HCT116 (cell line): ENCODE results near the gene IFRD1. TPM values are rescaled to one million over a fixed set of nuclear protein-coding genes. Genes with fewer than 3 reads are reported as not detected.

Experiments
- total RNA-seq: library from RNA; stranded (reverse); gene quantifications from one replicate; pipeline ENCODE4 v1.2.1, GENCODE V29; 2021; ENCODE audit not compliant: unreplicated experiment

Gene IFRD1
- total RNA-seq, 1 experiment from 2014 or later: 43.6 TPM

Other genes with a start within 250 kb of the IFRD1 start
- gene DOCK4, start 244.1 kb upstream of the IFRD1 start, total RNA-seq: 2.2 TPM
- gene ZNF277, start 243.8 kb upstream of the IFRD1 start, total RNA-seq: 21.3 TPM
- 1.6 TPM for gene LSMEM1, start 30.5 kb downstream of the IFRD1 start, total RNA-seq